Germinal center (tissue), 1 donor: Measurements from ENCODE around the gene STX8.

Source experiments
- DNase-seq: peaks from one replicate; pipeline ENCODE4 v3.0.0; 2012; ENCODE audit warnings: mixed read lengths, low spot score

Gene STX8

GRCh38 chr17:9291912-9292560 lies 283.6 kb downstream of the STX8 start:
- peak; percentile 49 for DNase-seq

GRCh38 chr17:9290226-9290613 lies 285.4 kb downstream of the STX8 start:
- no peak for DNase-seq

GRCh38 chr17:9287306-9287705 lies 288.3 kb downstream of the STX8 start:
- no peak for DNase-seq

DNA sequence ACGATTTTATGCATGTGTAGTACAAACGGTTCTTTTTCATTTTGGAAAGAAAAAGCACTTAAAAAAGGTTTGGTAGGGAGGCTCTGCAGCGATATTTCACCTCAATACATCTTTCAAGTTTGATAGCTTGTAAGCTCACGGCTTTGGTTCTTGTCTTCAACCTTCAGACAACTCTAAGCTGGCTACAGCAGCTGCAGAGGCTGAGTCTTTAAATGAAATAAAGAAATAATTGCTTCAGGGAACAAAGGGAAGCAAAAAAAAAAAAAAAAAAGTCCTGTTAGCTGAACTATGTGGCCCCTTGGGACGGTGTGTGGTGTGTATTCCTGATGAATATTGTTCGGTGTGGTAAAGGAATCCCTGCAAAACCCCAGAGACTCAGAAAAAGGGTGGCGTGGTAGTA lies 289.2 kb downstream of the STX8 start:
- no peak for DNase-seq

- no peak for DNase-seq
Measured at GRCh38 chr17:9285602-9286427, 289.8 kb downstream of the STX8 start.

DNA sequence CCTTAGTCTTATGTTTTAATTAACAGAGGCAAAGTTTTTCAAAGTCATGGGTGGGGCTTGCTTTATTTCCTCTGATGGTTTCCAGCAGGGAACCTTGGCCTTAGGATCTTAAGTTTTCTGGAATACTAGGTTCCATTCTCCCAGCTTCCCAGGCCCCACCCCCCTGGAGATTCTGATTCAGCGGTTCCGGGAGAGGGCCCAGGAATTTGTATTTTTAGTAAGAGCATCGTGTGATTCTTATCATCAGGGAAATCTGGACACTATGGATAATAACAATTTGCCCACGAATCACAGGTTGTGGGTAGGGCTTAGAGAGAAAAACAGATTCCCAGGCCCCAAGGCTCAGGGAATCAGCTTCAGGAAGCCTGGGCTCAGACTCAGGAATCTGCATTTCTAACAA lies 290.7 kb downstream of the STX8 start:
- DNase-seq, result no peak

DNA sequence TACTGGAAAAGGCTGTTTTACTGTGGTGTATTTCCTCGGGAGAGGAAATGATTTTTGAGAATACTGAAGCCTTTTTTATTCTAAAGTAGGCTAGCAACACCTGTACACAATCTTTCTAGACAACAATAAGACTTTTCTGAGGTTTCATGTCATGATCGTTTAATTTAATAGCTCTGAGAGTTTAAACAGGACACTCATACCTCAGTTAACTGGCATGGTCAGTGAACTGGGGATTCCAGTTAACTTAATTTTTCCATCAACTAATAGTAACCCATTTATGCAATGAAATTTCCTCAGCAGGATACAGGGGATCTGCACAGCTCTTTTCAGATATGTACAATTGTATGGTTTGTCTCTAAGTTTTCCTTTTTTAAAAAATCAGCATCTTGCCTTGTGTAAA lies 291.7 kb downstream of the STX8 start:
- DNase-seq, result no peak

DNA sequence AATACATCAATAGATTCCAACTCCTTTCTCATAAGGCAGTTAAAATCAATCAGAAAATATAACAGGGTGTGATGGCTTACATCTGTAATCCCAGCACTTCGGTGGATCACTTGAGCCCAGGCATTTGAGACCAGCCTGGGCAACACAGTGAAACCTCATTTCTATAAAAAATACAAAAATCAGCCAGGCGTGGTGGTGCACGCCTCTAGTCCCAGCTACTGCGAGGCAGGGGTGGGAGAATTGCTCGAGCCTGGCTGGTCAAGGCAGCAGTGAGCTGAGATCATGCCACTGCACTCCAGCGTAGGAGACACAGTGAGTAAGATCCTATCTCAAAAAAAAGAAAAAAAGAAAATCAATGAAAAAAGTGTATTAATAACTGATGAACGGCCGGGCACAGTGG lies 295.7 kb downstream of the STX8 start:
- DNase-seq, result no peak

GRCh38 chr17:9274973-9275372 lies 300.6 kb downstream of the STX8 start:
- no peak for DNase-seq

- DNase-seq, result no peak
Measured at GRCh38 chr17:9273428-9274391, 301.9 kb downstream of the STX8 start.

- DNase-seq, result no peak
Measured at GRCh38 chr17:9272501-9273200, 303.0 kb downstream of the STX8 start.

DNA sequence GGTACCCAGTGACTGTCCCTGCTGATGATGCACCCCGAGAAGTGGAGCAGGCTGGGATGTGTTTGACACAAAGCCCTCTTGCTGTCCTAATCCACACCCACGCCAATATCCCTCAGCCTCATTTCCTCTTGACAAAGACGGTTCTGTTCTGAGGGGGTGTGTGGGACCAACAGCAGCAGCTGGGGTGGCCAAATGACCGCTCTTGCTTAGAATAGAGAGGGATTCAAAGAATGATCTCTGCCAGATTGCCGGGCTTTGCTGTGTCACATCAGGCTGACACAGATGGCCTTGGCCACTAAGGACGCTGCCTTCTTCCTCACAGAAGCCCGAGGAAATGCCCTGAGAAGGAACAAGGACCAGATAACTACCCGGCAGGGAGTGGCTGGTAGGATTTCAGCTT lies 303.6 kb downstream of the STX8 start:
- no peak for DNase-seq

- no peak for DNase-seq
Measured at GRCh38 chr17:9270921-9271320, 304.7 kb downstream of the STX8 start.

DNA sequence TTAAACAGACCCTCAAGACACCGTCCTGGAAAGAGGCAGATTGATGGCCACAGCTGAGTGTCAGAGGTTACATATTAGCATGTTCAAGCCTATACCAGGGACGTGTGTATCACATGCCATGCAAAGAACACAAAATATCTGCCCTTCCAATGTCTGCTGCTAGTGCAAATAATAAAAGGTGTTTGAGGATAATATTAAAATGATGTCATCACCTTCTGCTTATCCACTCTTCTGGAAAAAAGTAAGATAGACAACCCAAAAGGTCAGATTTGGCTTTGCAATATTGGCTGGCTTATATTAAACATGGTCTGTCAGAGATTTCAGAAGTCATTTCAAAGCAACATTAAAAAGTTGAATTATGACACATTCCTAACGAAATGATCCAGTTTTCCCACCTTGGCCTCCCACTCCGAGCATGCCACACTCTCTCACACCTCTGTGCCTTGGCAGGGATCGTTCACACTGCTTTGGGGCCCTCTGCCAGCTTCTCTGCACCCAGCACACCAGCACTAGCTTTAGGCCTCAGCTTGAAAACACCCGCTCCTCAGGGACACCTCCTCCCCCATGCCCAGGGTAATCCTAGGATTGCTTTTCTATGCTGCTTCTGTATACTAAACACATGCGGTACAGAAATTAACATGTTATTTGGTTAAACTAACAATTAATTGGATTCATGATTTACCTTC lies 306.1 kb downstream of the STX8 start:
- no peak for DNase-seq

DNA sequence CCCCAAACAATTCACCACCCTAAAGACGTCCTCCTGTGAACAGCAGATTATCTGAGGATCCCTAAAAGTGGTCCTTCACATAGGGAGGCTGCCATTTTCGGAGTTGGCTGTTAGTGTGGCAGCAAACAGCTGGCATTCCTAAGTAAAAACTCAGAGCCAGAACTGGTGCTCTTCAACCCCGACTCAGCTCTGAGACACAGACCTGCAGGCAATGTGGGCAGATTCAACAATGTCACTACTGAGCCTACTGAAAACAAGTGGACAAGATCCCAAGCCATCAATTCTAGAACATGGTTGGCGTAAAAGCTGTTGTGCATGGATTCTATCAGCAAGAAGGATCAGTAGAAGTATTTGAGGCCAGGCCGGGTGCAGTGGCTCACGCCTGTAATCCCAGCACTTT lies 307.1 kb downstream of the STX8 start:
- no peak for DNase-seq

GRCh38 chr17:9266697-9267117 lies 308.9 kb downstream of the STX8 start:
- DNase-seq, result no peak

DNA sequence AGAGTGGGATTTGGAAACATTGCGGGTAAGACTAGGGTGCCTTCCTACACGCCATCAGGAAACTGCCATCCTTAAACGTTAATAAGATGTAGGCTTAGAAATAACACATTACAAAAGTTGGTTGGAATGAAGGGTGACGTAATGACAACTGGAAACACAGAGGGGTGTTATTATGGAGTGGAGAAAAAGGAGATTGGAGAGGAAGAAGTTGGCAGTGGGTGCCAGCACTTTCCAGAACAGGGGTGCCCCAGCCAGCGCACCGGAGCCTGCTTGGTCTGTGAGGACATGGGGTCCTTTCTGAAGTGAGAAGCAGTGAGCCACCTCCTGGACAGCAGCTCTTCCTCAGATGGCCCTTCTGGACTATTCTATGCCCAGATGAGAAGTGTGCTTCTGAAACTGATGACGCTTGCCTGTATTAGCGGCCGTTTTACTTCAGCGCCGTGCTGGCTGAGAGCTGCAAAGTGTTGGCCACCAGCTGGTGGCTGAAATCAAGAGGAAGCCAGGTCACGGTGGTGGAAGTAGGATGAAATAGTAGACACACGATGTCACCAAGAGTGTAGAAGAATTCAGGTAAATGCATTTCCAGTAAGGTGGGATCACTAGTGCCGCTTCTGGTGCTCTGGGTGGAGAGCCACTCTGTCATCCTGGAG lies 309.5 kb downstream of the STX8 start:
- DNase-seq, result no peak

GRCh38 chr17:9261081-9262012 lies 314.3 kb downstream of the STX8 start:
- no peak for DNase-seq

GRCh38 chr17:9259419-9259818 lies 316.2 kb downstream of the STX8 start:
- DNase-seq, result no peak
